Liver (tissue), 9 donors: ENCODE data around the gene INSR. TPM values are rescaled to one million over a fixed set of nuclear protein-coding genes. Genes with fewer than 3 reads are reported as not detected.

Experiments used
- DNase-seq: peaks from one replicate; pipeline ENCODE4 v3.0.0-alpha.2; 2017; ENCODE audit warnings: low spot score
- H3K27ac ChIP-seq, 2 donors: one replicate each; pipeline ENCODE4 v1.7.0; 2013; ENCODE audit warnings: inconsistent platforms in 2 of 2, low read length in 2 of 2, control low read depth in 1 of 2, low read depth in 1 of 2, mild to moderate bottlenecking in 1 of 2
- H3K27me3 ChIP-seq, 4 donors: one replicate each; pipeline versions ENCODE4 v1.6.1 to v1.7.0; 2013; ENCODE audit warnings: low read length in 3 of 4, inconsistent platforms in 1 of 4, mild to moderate bottlenecking in 1 of 4, moderate library complexity in 1 of 4; ENCODE audit not compliant: control insufficient read depth in 4 of 4, insufficient read depth in 4 of 4
- H3K36me3 ChIP-seq, 4 donors: one replicate each; pipeline versions ENCODE4 v1.6.1 to v1.7.0; 2013; ENCODE audit warnings: low read length in 3 of 4, mild to moderate bottlenecking in 3 of 4, low read depth in 1 of 4, moderate library complexity in 1 of 4; ENCODE audit not compliant: control insufficient read depth in 4 of 4, insufficient read depth in 3 of 4
- H3K4me1 ChIP-seq, 4 donors: one replicate each; pipeline versions ENCODE4 v1.6.1 to v1.7.0; 2013; ENCODE audit warnings: low read length in 3 of 4, mild to moderate bottlenecking in 3 of 4, moderate library complexity in 1 of 4; ENCODE audit not compliant: control insufficient read depth in 4 of 4, insufficient read depth in 4 of 4
- H3K4me3 ChIP-seq, 3 donors: one replicate each; pipeline versions ENCODE4 v1.6.1 to v1.7.0; 2013; ENCODE audit warnings: low read length in 3 of 3, control low read depth in 1 of 3, low read depth in 1 of 3, mild to moderate bottlenecking in 1 of 3
- H3K9ac ChIP-seq, 2 donors: one replicate each; pipeline ENCODE4 v1.7.0; 2013; ENCODE audit warnings: low read length in 2 of 2, mild to moderate bottlenecking in 2 of 2, moderate library complexity in 2 of 2, control low read depth in 1 of 2, low read depth in 1 of 2
- H3K9me3 ChIP-seq, 4 donors: one replicate each; pipeline versions ENCODE4 v1.6.1 to v1.7.0; 2013; ENCODE audit warnings: low read length in 3 of 4; ENCODE audit not compliant: control insufficient read depth in 4 of 4
- CTCF ChIP-seq: fragments of 150-350 bp; IDR thresholded peaks from 2 replicates; pipeline ENCODE4 v1.5.1; 2017; ENCODE audit warnings: improper control_type of control experiment, low read depth, low read length; ENCODE audit not compliant: missing input control
- EGR1 ChIP-seq, 2 donors: IDR thresholded peaks; 2 replicates each; pipeline ENCODE4 v1.6.1; 2016 to 2018; ENCODE audit warnings: antibody characterized with exemption in 2 of 2, low read depth in 2 of 2
- FOXA1 ChIP-seq: IDR thresholded peaks from 2 replicates; pipeline ENCODE4 v1.6.1; 2016; ENCODE audit warnings: antibody characterized with exemption
- FOXA2 ChIP-seq: IDR thresholded peaks from 2 replicates; pipeline ENCODE4 v1.6.1; 2016; ENCODE audit warnings: antibody characterized with exemption
- GABPA ChIP-seq, 2 donors: IDR thresholded peaks in 1 of 2; conservative IDR thresholded peaks in 1 of 2; 2 replicates each; pipeline ENCODE4 v1.6.1; 2016; ENCODE audit warnings: antibody characterized with exemption in 2 of 2, mild to moderate bottlenecking in 1 of 2, moderate library complexity in 1 of 2
- HNF4A ChIP-seq, 2 donors: conservative IDR thresholded peaks; 2 replicates each; pipeline ENCODE4 v1.6.1; 2016; ENCODE audit warnings: antibody characterized with exemption in 2 of 2, mild to moderate bottlenecking in 2 of 2
- JUND ChIP-seq, 2 donors: IDR thresholded peaks; 2 replicates each; pipeline ENCODE4 v1.6.1; 2016; ENCODE audit warnings: antibody characterized with exemption in 2 of 2
- MAX ChIP-seq: IDR thresholded peaks from 2 replicates; pipeline ENCODE4 v1.6.1; 2016; ENCODE audit warnings: antibody characterized with exemption
- NR2F2 ChIP-seq: IDR thresholded peaks from 2 replicates; pipeline ENCODE4 v1.6.1; 2016; ENCODE audit warnings: antibody characterized with exemption
- RAD21 ChIP-seq, 2 donors: IDR thresholded peaks; 2 replicates each; pipeline ENCODE4 v1.6.1; 2016; ENCODE audit warnings: antibody characterized with exemption in 2 of 2, mild to moderate bottlenecking in 2 of 2
- REST ChIP-seq: IDR thresholded peaks from 2 replicates; pipeline ENCODE4 v1.6.1; 2016; ENCODE audit warnings: antibody characterized with exemption, mild to moderate bottlenecking
- RXRA ChIP-seq, 2 donors: IDR thresholded peaks; 2 replicates each; pipeline ENCODE4 v1.6.1; 2017 to 2018; ENCODE audit warnings: antibody characterized with exemption in 2 of 2, mild to moderate bottlenecking in 1 of 2
- TAF1 ChIP-seq: conservative IDR thresholded peaks from 2 replicates; pipeline ENCODE4 v1.6.1; 2016; ENCODE audit warnings: antibody characterized with exemption, mild to moderate bottlenecking
- YY1 ChIP-seq: IDR thresholded peaks from 2 replicates; pipeline ENCODE4 v1.6.1; 2016; ENCODE audit warnings: antibody characterized with exemption, mild to moderate bottlenecking
- ZBTB33 ChIP-seq: IDR thresholded peaks from 2 replicates; pipeline ENCODE4 v1.6.1; 2016; ENCODE audit warnings: antibody characterized with exemption
- WGBS: extraction: QIAGEN DNeasy Blood & Tissue Kit; methylation state at CpG from one replicate; pipeline ENCODE4 v1.1.7; 2013; 5-methylcytosine and 5-hydroxymethylcytosine counted together
- polyA plus RNA-seq, 2 donors: library from polyadenylated mRNA; stranded (reverse) in 1 of 2; unstranded in 1 of 2; fragments of 200-250 nt in 1 of 2; fragments of >200 nt in 1 of 2; fragmentation: Nextera tagmentation in 1 of 2; extraction: Ambion mirVana in 1 of 2; gene quantifications; one replicate each; pipeline versions ENCODE4 v1.2.1 to v1.2.3, GENCODE V29; 2013 to 2015
- total RNA-seq, 2 donors: library from RNA; depleted of rRNA; stranded (reverse); fragments of >200 nt; gene quantifications; one replicate each; pipeline ENCODE4 v1.2.3, GENCODE V29; 2014
- TF ChIP-seq, protein P1 (sequence below): IDR thresholded peaks from 2 replicates; pipeline ENCODE4 v1.6.1; 2016; ENCODE audit warnings: antibody characterized with exemption
- donor health status: healthy.
- donor health status: healthy.
- donor health status: healthy.
- donor health status: healthy.
- donor health status: healthy.

INSR gene
- total and polyA plus RNA-seq, 4 donors = 16.5 to 97.5 (median 50.8) TPM

DNA sequence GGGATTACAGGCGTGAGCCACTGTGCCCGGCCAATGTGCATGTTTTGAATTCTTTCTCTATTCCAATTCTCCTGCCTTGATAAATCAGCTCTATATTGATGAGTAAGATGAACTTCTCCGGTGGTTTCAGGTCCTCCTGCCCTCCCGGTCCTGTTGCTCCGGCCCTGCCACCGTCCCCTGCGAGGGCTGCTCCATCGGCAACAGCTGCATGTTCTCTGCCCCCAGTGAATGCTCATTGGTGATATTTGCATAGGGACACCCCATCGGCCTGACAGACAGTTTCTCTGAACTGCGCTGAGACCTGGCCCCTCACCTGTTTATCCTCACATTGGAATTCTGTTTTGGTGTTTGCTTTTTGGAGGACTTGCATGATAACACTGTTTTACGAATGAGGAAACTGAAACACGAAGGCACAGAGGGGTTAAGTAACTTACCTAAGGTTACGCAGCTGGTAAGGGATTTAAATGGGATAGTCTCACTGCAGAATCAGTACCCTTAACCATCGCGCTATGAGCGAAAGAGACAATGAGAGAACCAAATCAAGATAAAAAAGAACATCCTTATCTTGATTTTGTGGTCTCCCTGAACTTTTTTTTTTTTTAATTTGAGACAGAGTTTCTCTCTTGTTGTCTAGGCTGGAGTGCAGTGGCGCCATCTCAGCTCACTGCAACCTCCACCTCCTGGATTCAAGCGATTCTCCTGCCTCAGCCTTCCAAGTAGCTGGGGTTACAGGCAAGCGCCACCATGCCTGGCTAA, 192.5 kb downstream of the INSR start:
- Histone ChIP-seq H3K36me3 (no peaks in the 10 kb centered on the region), H3K9me3 (peaks cover 0 to 2% (median 0%) of the 10 kb centered on the region in 4 donors), H3K9ac (no peak overlapping the region), H3K4me1 (peaks cover 0 to 2% (median 0%) of the 10 kb centered on the region in 4 donors), H3K27me3 (no peaks in the 10 kb centered on the region), H3K27ac (no peak overlapping the region), H3K4me3 (no peak overlapping the region)
- no peak for DNase-seq
- WGBS = 39% methylated on average over 19 of the region's 19 CpGs
- TF ChIP-seq EGR1 (IDR thresholded peaks at IDR 0.05; ENCODE audit: low read depth in 2 of 2) (no peak), RXRA (IDR thresholded peaks at IDR 0.05) (no peak), ZBTB33 (no peak), NR2F2 (no peak)

DNA sequence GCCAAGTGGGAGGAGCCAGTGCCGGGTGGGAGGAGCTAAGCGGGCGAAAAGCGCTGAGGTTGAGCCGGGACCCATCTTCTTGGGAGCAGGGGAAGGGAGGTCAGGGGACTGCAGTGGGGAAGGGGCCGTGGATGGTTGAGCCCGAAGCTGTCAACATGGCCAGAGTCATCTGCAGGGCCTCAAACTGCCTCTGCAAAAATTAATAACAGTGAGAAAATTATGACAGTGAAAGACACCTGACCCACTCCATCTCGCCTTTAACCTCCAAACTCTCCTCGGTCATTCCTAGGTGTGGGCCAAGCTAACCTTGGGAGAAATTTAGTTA, 194.7 kb downstream of the INSR start:
- 15% methylated on average over 9 of the region's 9 CpGs for WGBS
- Histone ChIP-seq H3K4me1 (peaks cover 0 to 2% (median 0%) of the 10 kb centered on the region in 4 donors), H3K9me3 (peaks cover 1 to 10% (median 6%) of the 10 kb centered on the region in 4 donors), H3K27me3 (no peaks in the 10 kb centered on the region), H3K27ac (peak overlapping the region; percentile 91 to 98), H3K36me3 (no peaks in the 10 kb centered on the region), H3K4me3 (peak overlapping the region; percentile 80 to 95 (median 87)), H3K9ac (peak overlapping the region in 1 of 2 donors; percentile 75)
- no peak for DNase-seq
- TF ChIP-seq YY1 (no peak), RAD21 (IDR thresholded peaks at IDR 0.05) (no peak), HNF4A (conservative IDR thresholded peaks at IDR 0.05) (no peak), TAF1 (no peak), NR2F2 (no peak), FOXA1 (no peak), REST (no peak), GABPA (IDR thresholded peaks at IDR 0.05 in 1 of 2, conservative IDR thresholded peaks at IDR 0.05 in 1 of 2) (no peak), MAX (no peak), CTCF (no peak), JUND (IDR thresholded peaks at IDR 0.05) (no peak), FOXA2 (no peak)
- TF ChIP-seq, protein P1, sequence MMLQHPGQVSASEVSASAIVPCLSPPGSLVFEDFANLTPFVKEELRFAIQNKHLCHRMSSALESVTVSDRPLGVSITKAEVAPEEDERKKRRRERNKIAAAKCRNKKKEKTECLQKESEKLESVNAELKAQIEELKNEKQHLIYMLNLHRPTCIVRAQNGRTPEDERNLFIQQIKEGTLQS = no peak
